Keratinocyte (primary cell): Measurements from ENCODE around the gene RAB11FIP4. TPM values are rescaled to one million over a fixed set of nuclear protein-coding genes. Genes with fewer than 3 reads are reported as not detected.

ENCODE experiments used
- DNase-seq: peaks from one replicate; pipeline ENCODE4 v3.0.0-alpha.2; 2011; ENCODE audit warnings: low read depth, missing footprints, low spot score
- FAIRE-seq: peaks from 2 replicates; lab custom pipeline; 2011; peaks lifted over from hg19 to GRCh38; lab: Jason Lieb, UNC
- H2AFZ ChIP-seq: 2 replicates; pipeline ENCODE4 v1.6.0; 2012; ENCODE audit warnings: low read length, control low read depth, inconsistent platforms; ENCODE audit not compliant: control insufficient read depth
- H3K27ac ChIP-seq: 2 replicates; pipeline ENCODE4 v1.5.1; 2011; ENCODE audit warnings: low read length; ENCODE audit not compliant: control insufficient read depth, insufficient read depth
- H3K27me3 ChIP-seq: 3 replicates; pipeline ENCODE4 v1.6.0; 2011; ENCODE audit warnings: low read length; ENCODE audit not compliant: control insufficient read depth, insufficient read depth; ENCODE audit errors: extremely low read depth
- H3K36me3 ChIP-seq, 2 experiments: 2 replicates in 1 of 2; 3 replicates in 1 of 2; pipeline ENCODE4 v1.5.1; 2011; ENCODE audit warnings: low read length in 2 of 2, mild to moderate bottlenecking in 1 of 2; ENCODE audit not compliant: control insufficient read depth in 2 of 2, insufficient read depth in 2 of 2; ENCODE audit errors: extremely low read depth in 1 of 2
- H3K4me1 ChIP-seq: 3 replicates; pipeline ENCODE4 v1.5.1; 2011; ENCODE audit warnings: low read length; ENCODE audit not compliant: control insufficient read depth, insufficient read depth; ENCODE audit errors: extremely low read depth
- H3K4me2 ChIP-seq: 3 replicates; pipeline ENCODE4 v1.6.0; 2011; ENCODE audit warnings: low read depth, low read length; ENCODE audit not compliant: control insufficient read depth, insufficient read depth; ENCODE audit errors: extremely low read depth
- H3K4me3 ChIP-seq, 3 experiments: fragments of 200-600 bp in 1 of 3; sonication (generic) in 1 of 3; 2 replicates in 2 of 3; 3 replicates in 1 of 3; pipeline ENCODE4 v1.5.1; 2011 to 2016; ENCODE audit warnings: low read length in 3 of 3, mild to moderate bottlenecking in 3 of 3, control low read depth in 2 of 3, inconsistent platforms in 1 of 3, low read depth in 1 of 3, mixed read lengths in 1 of 3, mixed run types in 1 of 3, moderate library complexity in 1 of 3; ENCODE audit not compliant: control insufficient read depth in 2 of 3, insufficient read depth in 2 of 3; ENCODE audit errors: extremely low read depth in 1 of 3
- H3K79me2 ChIP-seq: 2 replicates; pipeline ENCODE4 v1.6.0; 2012; ENCODE audit warnings: low read length; ENCODE audit not compliant: control insufficient read depth, insufficient read depth
- H3K9ac ChIP-seq: 3 replicates; pipeline ENCODE4 v1.6.0; 2011; ENCODE audit warnings: low read length; ENCODE audit not compliant: control insufficient read depth, insufficient read depth; ENCODE audit errors: extremely low read depth
- H3K9me1 ChIP-seq: 3 replicates; pipeline ENCODE4 v1.6.0; 2011; ENCODE audit warnings: low read length; ENCODE audit not compliant: control insufficient read depth, insufficient read depth; ENCODE audit errors: extremely low read depth
- H3K9me3 ChIP-seq: 2 replicates; pipeline ENCODE4 v1.5.1; 2012; ENCODE audit warnings: low read depth, low read length; ENCODE audit not compliant: control insufficient read depth
- H4K20me1 ChIP-seq: 3 replicates; pipeline ENCODE4 v1.6.0; 2011; ENCODE audit warnings: low read length; ENCODE audit not compliant: control insufficient read depth, insufficient read depth; ENCODE audit errors: extremely low read depth
- EZH2 ChIP-seq: IDR thresholded peaks from one replicate; pipeline ENCODE4 v1.6.1; 2012; ENCODE audit warnings: inconsistent platforms, mild to moderate bottlenecking, low read length, moderate library complexity
- dilution Hi-C: fragments of 300-500 bp; cut with MboI; formaldehyde crosslinking; loops from one replicate; pipeline ENCODE4 v1.7.0; 2020; ENCODE audit warnings: low sequenced_read_pairs; ENCODE audit not compliant: extremely low pct_ligation_motif_present
- polyA plus RNA-seq, 5 experiments: library from polyadenylated mRNA; depleted of rRNA in 3 of 5; stranded (reverse) in 3 of 5; stranded (forward) in 1 of 5; unstranded in 1 of 5; fragments of >200 nt; gene quantifications; 1 replicate in 1 of 5; 2 replicates in 3 of 5; 3 replicates in 1 of 5; pipeline versions ENCODE4 v1.2.1 to v1.2.3, GENCODE V29; 2011 to 2012; ENCODE audit warnings: missing spikeins in 2 of 5, low read depth in 1 of 5, low replicate concordance in 1 of 5
- TF ChIP-seq, protein P1 (sequence below), 3 experiments: IDR thresholded peaks in 1 of 3; conservative IDR thresholded peaks in 1 of 3; optimal IDR thresholded peaks in 1 of 3; 2 replicates in 2 of 3; 3 replicates in 1 of 3; pipeline versions ENCODE3 to v1.5.1; 2011; ENCODE audit warnings: low read length in 3 of 3, mild to moderate bottlenecking in 3 of 3, moderate library complexity in 2 of 3, control low read depth in 1 of 3, inconsistent platforms in 1 of 3; ENCODE audit not compliant: insufficient read depth in 2 of 3; ENCODE audit errors: extremely low read depth in 1 of 3

Gene RAB11FIP4
- polyA plus RNA-seq, 1 donor (not counting 4 experiments of a cell fraction or from before 2014, with no cell fraction given) = 9.1 TPM

DNA sequence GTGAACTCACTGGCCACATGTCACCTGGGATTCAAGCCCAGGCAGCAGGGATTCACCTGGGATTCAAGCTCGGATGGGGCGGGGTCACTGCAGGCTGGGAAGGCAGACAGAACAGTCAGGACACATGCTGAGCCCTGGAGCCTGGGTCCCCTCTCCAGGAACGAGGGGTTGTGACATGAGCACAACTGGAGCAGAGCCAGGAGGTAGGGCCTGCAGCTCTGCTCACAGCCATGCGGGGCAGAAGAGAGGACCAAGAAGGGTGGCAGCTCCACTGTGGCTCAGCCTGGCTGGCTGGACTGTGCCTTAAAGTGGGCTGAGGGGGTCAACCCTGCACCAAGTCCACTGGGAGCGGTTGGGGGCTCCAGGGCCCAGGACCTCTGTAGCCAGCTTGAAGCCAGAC, 150.1 kb downstream of the RAB11FIP4 start:
- Histone ChIP-seq H3K4me2 (no peak overlapping the region), H3K9ac (no peak overlapping the region), H3K9me1 (no peaks in the 10 kb centered on the region), H3K27ac (no peak overlapping the region), H3K27me3 (no peaks in the 10 kb centered on the region), H3K36me3 (no peaks in the 10 kb centered on the region), H3K4me3 (no peak overlapping the region), H4K20me1 (no peaks in the 10 kb centered on the region), H2AFZ (no peak overlapping the region), H3K4me1 (peaks cover 2% of the 10 kb centered on the region), H3K79me2 (no peaks in the 10 kb centered on the region), H3K9me3 (no peaks in the 10 kb centered on the region)
- no peak for DNase-seq
- dilution Hi-C loops = no loop called here
- TF ChIP-seq, protein P1, sequence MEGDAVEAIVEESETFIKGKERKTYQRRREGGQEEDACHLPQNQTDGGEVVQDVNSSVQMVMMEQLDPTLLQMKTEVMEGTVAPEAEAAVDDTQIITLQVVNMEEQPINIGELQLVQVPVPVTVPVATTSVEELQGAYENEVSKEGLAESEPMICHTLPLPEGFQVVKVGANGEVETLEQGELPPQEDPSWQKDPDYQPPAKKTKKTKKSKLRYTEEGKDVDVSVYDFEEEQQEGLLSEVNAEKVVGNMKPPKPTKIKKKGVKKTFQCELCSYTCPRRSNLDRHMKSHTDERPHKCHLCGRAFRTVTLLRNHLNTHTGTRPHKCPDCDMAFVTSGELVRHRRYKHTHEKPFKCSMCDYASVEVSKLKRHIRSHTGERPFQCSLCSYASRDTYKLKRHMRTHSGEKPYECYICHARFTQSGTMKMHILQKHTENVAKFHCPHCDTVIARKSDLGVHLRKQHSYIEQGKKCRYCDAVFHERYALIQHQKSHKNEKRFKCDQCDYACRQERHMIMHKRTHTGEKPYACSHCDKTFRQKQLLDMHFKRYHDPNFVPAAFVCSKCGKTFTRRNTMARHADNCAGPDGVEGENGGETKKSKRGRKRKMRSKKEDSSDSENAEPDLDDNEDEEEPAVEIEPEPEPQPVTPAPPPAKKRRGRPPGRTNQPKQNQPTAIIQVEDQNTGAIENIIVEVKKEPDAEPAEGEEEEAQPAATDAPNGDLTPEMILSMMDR (optimal IDR thresholded peaks at IDR 0.05 in 1 of 3, IDR thresholded peaks at IDR 0.05 in 1 of 3, conservative IDR thresholded peaks at IDR 0.05 in 1 of 3; ENCODE audit: extremely low read depth in 1 of 3, insufficient read depth in 2 of 3, low read length in 3 of 3) = peak in 2 of 3 experiments; percentile 18 to 39
- TF ChIP-seq EZH2 = no peak
- no peak for FAIRE-seq

DNA sequence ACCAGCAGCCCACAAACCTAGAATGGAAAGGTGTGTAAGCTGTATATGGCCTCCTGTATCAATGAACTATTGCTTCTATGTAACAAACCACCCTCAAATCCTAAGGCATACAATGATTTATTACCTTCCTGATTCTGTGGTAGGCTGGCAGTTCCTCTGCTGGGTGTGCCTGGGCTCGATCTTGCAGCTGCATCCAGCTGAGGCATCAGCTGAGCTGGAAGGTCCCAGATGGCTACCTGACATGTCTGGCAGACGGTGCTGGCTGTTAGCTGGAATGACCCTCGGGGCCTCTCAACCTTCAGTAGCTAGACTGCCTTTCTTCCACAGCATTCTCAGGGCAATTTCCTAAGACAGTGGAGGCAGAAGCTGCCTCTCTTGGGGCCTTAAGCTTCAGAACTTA, 152.7 kb downstream of the RAB11FIP4 start:
- H3K4me3 ChIP-seq = no peak overlapping the region
- no peaks in the 10 kb centered on the region for H3K79me2 ChIP-seq
- no peaks in the 10 kb centered on the region for H3K27me3 ChIP-seq
- H3K9ac ChIP-seq = no peak overlapping the region
- H2AFZ ChIP-seq = no peak overlapping the region
- H3K9me3 ChIP-seq = no peaks in the 10 kb centered on the region
- H3K4me1 ChIP-seq = peaks cover 6% of the 10 kb centered on the region
- H3K9me1 ChIP-seq = no peaks in the 10 kb centered on the region
- no peaks in the 10 kb centered on the region for H4K20me1 ChIP-seq
- TF ChIP-seq, protein P1 (optimal IDR thresholded peaks at IDR 0.05 in 1 of 3, IDR thresholded peaks at IDR 0.05 in 1 of 3, conservative IDR thresholded peaks at IDR 0.05 in 1 of 3; ENCODE audit: extremely low read depth in 1 of 3, insufficient read depth in 2 of 3, low read length in 3 of 3) = no peak
- no peak for TF ChIP-seq EZH2
- no peak overlapping the region for H3K27ac ChIP-seq
- FAIRE-seq = no peak
- DNase-seq = no peak
- no peak overlapping the region for H3K4me2 ChIP-seq
- dilution Hi-C loops = no loop called here
- H3K36me3 ChIP-seq = no peaks in the 10 kb centered on the region
